ENCODE data around the gene LTBP1. TPM values are rescaled to one million over a fixed set of nuclear protein-coding genes. Genes with fewer than 3 reads are reported as not detected.
A peak's percentile ranks its signal among the peaks of the same experiment; 100 is the strongest.

Gene LTBP1
- total RNA-seq, 1 donor from 2014 or later, result 0.07 TPM

DNA sequence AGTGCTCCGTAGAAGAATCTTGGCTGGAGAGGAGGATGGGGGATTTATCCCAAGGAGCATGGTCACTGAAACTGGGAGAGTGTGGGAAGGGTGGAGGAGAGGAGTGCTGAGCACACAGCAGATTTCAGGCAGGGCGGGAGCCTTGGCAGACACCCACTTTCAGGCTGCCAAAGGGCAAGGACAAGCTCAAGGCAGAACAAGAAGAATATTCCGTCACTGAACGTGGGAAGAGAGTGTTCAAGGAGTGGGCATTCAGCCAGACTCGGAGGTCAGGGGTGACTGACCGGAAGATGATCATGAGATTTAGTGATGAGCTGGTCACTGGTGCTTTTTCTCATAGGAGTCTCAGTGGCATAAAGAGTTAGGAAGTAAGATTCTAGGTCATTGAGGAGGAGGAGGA, 393.5 kb downstream of the LTBP1 start:
- TF ChIP-seq, protein P1, sequence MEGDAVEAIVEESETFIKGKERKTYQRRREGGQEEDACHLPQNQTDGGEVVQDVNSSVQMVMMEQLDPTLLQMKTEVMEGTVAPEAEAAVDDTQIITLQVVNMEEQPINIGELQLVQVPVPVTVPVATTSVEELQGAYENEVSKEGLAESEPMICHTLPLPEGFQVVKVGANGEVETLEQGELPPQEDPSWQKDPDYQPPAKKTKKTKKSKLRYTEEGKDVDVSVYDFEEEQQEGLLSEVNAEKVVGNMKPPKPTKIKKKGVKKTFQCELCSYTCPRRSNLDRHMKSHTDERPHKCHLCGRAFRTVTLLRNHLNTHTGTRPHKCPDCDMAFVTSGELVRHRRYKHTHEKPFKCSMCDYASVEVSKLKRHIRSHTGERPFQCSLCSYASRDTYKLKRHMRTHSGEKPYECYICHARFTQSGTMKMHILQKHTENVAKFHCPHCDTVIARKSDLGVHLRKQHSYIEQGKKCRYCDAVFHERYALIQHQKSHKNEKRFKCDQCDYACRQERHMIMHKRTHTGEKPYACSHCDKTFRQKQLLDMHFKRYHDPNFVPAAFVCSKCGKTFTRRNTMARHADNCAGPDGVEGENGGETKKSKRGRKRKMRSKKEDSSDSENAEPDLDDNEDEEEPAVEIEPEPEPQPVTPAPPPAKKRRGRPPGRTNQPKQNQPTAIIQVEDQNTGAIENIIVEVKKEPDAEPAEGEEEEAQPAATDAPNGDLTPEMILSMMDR (IDR thresholded peaks at IDR 0.05), result no peak

DNA sequence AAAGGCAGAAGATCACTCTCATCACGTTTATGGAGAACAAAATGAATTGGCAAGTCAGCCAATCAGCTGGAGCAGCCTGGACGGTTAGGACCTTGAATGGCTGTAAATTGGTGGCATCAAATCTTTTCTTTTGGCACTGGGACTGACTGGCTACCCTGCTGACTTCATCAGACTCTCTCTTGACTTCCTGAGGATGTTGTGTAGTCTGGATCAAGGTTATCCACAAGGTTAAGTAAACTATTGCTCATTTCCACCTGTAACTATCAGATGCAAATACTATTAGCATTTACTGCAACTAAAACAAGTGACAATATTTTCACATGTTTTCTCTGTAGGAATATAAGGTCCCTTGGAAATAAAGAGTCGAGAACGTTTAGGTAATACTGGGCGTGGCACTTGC, 395.4 kb downstream of the LTBP1 start:
- no peaks in the 10 kb centered on the region for H3K36me3 Mint-ChIP-seq (ENCODE audit: low read depth)
- intact Hi-C loops (cut with micrococcal nuclease), result no loop called here
- peaks cover 4% of the 10 kb centered on the region for H3K27me3 Mint-ChIP-seq
- H3K9me3 Mint-ChIP-seq, result no peaks in the 10 kb centered on the region
- ATAC-seq (ENCODE audit: low read depth), result no peak
- CTCF ChIA-PET, result no interaction called here
- H3K4me1 Mint-ChIP-seq, result peaks cover 2% of the 10 kb centered on the region
- DNase-seq, result no peak
- POLR2A ChIA-PET, result no interaction called here
- H3K4me3 Mint-ChIP-seq, result no peak overlapping the region
- no peak overlapping the region for H3K27ac Mint-ChIP-seq
- TF ChIP-seq, protein P1 (IDR thresholded peaks at IDR 0.05), result no peak

More for the DNA sequence above, 393.5 kb downstream of the LTBP1 start:
- intact Hi-C loops (cut with micrococcal nuclease), result no loop called here
- DNase-seq, result no peak
- CTCF ChIA-PET, result no interaction called here
- Mint-ChIP-seq H3K4me1 (peaks cover 14% of the 10 kb centered on the region), H3K4me3 (no peak overlapping the region), H3K36me3 (ENCODE audit: low read depth) (no peaks in the 10 kb centered on the region), H3K27me3 (peaks cover 4% of the 10 kb centered on the region), H3K9me3 (no peaks in the 10 kb centered on the region), H3K27ac (peak overlapping the region; percentile 9)
- ATAC-seq (ENCODE audit: low read depth), result no peak
- POLR2A ChIA-PET, result no interaction called here

DNA sequence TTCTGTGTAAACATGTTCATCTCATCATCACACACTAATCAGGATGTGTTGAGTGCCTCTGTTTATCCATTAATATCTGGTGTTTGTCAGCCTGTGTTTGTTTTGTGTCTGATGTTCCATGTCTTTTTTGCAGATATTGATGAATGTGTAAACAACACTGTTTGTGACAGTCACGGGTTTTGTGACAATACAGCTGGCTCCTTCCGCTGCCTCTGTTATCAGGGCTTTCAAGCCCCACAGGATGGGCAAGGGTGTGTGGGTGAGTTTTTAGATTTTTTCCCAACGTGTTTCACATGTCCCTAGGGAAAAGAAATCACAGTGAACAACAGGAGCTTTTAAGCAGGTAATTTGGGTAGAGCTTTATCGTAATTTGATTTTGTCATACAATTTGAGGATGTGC, 396.0 kb downstream of the LTBP1 start:
- H3K27me3 Mint-ChIP-seq, result peaks cover 4% of the 10 kb centered on the region
- no peak overlapping the region for H3K27ac Mint-ChIP-seq
- intact Hi-C loops (cut with micrococcal nuclease), result no loop called here
- ATAC-seq (ENCODE audit: low read depth) (no peak), DNase-seq (no peak)
- no peaks in the 10 kb centered on the region for H3K36me3 Mint-ChIP-seq (ENCODE audit: low read depth)
- peaks cover 2% of the 10 kb centered on the region for H3K4me1 Mint-ChIP-seq
- H3K4me3 Mint-ChIP-seq, result no peak overlapping the region
- no peaks in the 10 kb centered on the region for H3K9me3 Mint-ChIP-seq
- CTCF ChIA-PET, result no interaction called here
- TF ChIP-seq, protein P1 (IDR thresholded peaks at IDR 0.05), result no peak
- POLR2A ChIA-PET, result no interaction called here

DNA sequence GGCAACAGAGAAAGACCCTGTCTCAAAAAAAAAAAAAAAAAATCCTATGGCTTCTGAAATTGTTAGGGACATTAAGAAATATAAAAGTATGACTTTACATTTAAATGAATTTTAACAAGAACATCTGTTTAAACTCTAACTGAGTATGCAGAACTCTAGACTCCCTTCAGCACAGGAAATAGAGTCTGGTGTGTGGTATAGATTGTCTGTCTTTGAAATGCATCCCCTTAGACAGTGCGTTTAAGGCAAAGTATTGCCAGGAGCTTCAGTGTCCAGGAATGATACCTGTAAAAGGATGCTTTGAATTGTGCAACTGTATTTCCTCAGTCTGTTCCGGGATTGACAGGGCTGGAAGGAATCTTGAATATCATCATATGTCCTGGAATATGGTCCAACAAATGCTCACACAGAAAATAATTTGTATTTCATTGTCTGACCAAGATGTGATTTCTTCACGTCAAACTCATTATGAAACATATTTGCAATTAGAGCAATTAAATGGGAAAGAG, 396.7 kb downstream of the LTBP1 start:
- no peak for DNase-seq
- intact Hi-C loops (cut with micrococcal nuclease), result no loop called here
- CTCF ChIA-PET, result no interaction called here
- ATAC-seq (ENCODE audit: low read depth), result no peak
- POLR2A ChIA-PET, result no interaction called here
- H3K4me3 Mint-ChIP-seq, result no peak overlapping the region
- no peaks in the 10 kb centered on the region for H3K9me3 Mint-ChIP-seq
- no peaks in the 10 kb centered on the region for H3K36me3 Mint-ChIP-seq (ENCODE audit: low read depth)
- no peak overlapping the region for H3K27ac Mint-ChIP-seq
- TF ChIP-seq, protein P1 (IDR thresholded peaks at IDR 0.05), result no peak
- peaks cover 4% of the 10 kb centered on the region for H3K27me3 Mint-ChIP-seq
- H3K4me1 Mint-ChIP-seq, result peaks cover 2% of the 10 kb centered on the region

GRCh38 chr2:33344230-33344629, 397.5 kb downstream of the LTBP1 start:
- ChIA-PET CTCF (no interaction called here), POLR2A (no interaction called here)
- no peak for ATAC-seq (ENCODE audit: low read depth)
- Mint-ChIP-seq H3K4me3 (no peak overlapping the region), H3K4me1 (peaks cover 2% of the 10 kb centered on the region), H3K9me3 (no peaks in the 10 kb centered on the region), H3K36me3 (ENCODE audit: low read depth) (no peaks in the 10 kb centered on the region), H3K27me3 (peaks cover 4% of the 10 kb centered on the region), H3K27ac (no peak overlapping the region)
- TF ChIP-seq, protein P1 (IDR thresholded peaks at IDR 0.05), result no peak
- intact Hi-C loops (cut with micrococcal nuclease), result no loop called here
- no peak for DNase-seq

All from activated B cell treated with CpG ODN at 0.5 μM for 24 hours (primary cell).